ENCODE measurements around the gene HAGH. TPM values are rescaled to one million over a fixed set of nuclear protein-coding genes. Genes with fewer than 3 reads are reported as not detected.

HAGH gene
- total and polyA plus RNA-seq, 12 donors, result 115 to 179 (median 161) TPM

DNA sequence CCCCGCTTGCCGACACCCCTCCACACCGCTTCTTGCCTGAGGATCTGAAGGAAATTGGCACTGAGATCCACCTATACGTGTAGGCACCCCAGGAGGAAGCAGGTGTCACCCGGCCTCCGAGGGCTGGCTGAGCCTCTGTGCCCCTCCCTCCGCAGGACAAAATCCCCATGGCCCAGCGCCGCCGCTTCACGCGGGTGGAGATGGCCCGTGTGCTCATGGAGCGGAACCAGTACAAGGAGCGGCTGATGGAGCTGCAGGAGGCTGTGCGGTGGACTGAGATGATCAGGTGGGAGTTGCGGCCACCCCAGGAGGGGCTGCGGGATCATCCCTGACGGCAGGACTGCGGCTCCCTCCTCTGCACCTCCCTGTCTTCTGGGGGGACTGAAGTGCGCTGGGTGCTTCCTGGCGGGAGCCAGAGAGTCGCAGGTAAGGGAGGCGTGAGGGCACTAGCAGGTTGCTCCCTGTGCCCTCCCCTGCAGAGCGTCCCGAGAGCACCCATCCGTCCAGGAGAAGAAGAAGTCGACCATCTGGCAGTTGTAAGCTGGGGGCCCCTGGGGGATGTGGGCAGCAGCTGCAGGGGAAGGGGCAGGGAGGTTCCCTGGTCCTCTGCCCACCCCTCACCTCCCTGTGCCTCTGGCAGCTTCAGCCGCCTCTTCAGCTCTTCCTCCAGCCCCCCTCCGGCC is 64.3 kb downstream of the HAGH start:
- ATAC-seq (no peak), DNase-seq (no peak)
- no peaks in the 10 kb centered on the region for H3K4me1 ChIP-seq
- no peak overlapping the region for H3K4me3 ChIP-seq
- H3K27me3 ChIP-seq, result no peaks in the 10 kb centered on the region
- intact Hi-C loops (cut with DNase I), result no loop called here
- H3K27ac ChIP-seq, result no peak overlapping the region
- peaks cover 0 to 95% (median 43%) of the 10 kb centered on the region in 9 donors for H3K36me3 ChIP-seq
- H3K9me3 ChIP-seq, result no peaks in the 10 kb centered on the region
- TF ChIP-seq, protein P1, sequence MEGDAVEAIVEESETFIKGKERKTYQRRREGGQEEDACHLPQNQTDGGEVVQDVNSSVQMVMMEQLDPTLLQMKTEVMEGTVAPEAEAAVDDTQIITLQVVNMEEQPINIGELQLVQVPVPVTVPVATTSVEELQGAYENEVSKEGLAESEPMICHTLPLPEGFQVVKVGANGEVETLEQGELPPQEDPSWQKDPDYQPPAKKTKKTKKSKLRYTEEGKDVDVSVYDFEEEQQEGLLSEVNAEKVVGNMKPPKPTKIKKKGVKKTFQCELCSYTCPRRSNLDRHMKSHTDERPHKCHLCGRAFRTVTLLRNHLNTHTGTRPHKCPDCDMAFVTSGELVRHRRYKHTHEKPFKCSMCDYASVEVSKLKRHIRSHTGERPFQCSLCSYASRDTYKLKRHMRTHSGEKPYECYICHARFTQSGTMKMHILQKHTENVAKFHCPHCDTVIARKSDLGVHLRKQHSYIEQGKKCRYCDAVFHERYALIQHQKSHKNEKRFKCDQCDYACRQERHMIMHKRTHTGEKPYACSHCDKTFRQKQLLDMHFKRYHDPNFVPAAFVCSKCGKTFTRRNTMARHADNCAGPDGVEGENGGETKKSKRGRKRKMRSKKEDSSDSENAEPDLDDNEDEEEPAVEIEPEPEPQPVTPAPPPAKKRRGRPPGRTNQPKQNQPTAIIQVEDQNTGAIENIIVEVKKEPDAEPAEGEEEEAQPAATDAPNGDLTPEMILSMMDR (IDR thresholded peaks at IDR 0.05), result no peak
- 89 to 92% methylated on average over 29 to 30 of the region's 30 CpGs for WGBS, 2 donors

DNA sequence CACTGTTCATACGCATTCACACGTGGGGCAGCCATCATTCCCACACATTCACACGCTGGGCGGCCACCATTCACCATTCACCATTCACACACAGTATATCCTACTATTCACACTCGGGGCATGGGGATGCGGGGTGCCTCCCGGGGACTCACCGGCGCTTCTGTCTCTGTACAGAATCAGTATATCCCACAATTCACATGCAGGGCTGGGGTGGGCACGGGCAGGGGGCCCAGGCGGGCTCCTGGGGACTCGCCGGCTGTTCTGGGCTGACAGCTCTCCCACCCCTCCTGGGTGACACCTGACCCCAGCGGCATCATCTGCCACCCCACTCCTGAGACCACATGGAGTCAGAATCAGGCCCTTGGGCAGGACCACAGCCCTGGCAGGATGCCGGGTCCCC is 64.9 kb downstream of the HAGH start:
- H3K4me1 ChIP-seq, result no peaks in the 10 kb centered on the region
- H3K36me3 ChIP-seq, result peaks cover 0 to 95% (median 38%) of the 10 kb centered on the region in 9 donors
- intact Hi-C loops (cut with DNase I), result no loop called here
- no peak for ATAC-seq
- no peaks in the 10 kb centered on the region for H3K27me3 ChIP-seq
- no peak overlapping the region for H3K4me3 ChIP-seq
- no peak overlapping the region for H3K27ac ChIP-seq
- no peak for DNase-seq
- no peaks in the 10 kb centered on the region for H3K9me3 ChIP-seq
- TF ChIP-seq, protein P1 (IDR thresholded peaks at IDR 0.05), result no peak
- 89 to 92% methylated on average over 15 of the region's 15 CpGs for WGBS, 2 donors

DNA sequence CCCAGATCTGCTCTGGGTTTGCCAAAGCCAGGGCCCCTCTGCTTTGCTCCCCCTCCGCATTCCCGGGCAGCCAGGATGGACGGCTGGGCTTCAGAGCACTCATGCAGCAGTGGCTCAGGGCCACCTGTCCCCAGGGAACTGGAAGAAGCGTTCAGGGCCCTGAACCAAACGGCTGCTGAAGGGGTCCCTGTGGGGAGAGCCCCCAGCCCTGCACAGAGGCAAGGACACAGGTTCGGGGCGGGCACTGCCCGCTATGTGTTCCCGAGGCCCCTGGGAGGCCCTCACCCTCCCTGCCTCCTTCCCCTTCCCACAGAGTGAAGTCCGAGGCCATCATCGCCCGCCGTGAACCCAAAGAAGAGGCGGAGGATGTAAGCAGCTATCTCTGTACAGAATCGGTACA is 65.7 kb downstream of the HAGH start:
- Histone ChIP-seq H3K4me3 (no peak overlapping the region), H3K36me3 (peaks cover 0 to 92% (median 30%) of the 10 kb centered on the region in 9 donors), H3K27ac (no peak overlapping the region), H3K4me1 (no peaks in the 10 kb centered on the region), H3K27me3 (no peaks in the 10 kb centered on the region), H3K9me3 (no peaks in the 10 kb centered on the region)
- DNase-seq (no peak), ATAC-seq (no peak)
- 87 to 93% methylated on average over 13 to 15 of the region's 15 CpGs for WGBS, 2 donors
- intact Hi-C loops (cut with DNase I), result no loop called here
- TF ChIP-seq, protein P1 (IDR thresholded peaks at IDR 0.05), result no peak

DNA sequence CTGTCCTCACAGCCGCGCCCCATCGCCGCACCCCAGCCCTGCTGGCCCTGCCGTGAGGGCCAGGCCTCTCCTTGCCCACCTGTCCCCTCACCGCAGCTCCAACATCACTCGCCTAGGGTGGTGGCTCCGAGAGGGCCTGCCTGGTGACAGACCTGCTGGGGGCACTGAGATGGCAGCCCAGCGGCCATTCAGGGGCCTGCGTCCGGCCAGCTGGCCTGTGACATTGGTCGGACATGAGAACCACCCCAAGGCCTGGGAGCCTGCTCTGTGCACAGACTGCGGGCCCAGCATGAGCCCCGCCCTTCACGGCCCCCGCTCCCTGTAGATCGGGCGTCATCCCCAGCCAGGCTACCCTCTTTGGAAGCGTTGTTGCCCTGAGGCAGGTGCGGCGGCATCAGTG is 67.1 kb downstream of the HAGH start:
- H3K36me3 ChIP-seq, result peaks cover 0 to 92% (median 24%) of the 10 kb centered on the region in 9 donors
- intact Hi-C loops (cut with DNase I), result no loop called here
- H3K4me3 ChIP-seq, result no peak overlapping the region
- ATAC-seq (no peak), DNase-seq (no peak)
- H3K9me3 ChIP-seq, result no peaks in the 10 kb centered on the region
- 96 to 97% methylated on average over 21 of the region's 21 CpGs for WGBS, 2 donors
- H3K4me1 ChIP-seq, result no peaks in the 10 kb centered on the region
- TF ChIP-seq, protein P1 (IDR thresholded peaks at IDR 0.05), result no peak
- H3K27ac ChIP-seq, result no peak overlapping the region
- no peaks in the 10 kb centered on the region for H3K27me3 ChIP-seq
